ENCODE data around the gene RNF220.

- TF ChIP-seq CTCF (IDR thresholded peaks at IDR 0.05) (no peak), EP300 (IDR thresholded peaks at IDR 0.05) (no peak)
Measured at GRCh38 chr1:44489481-44489880, 84.4 kb downstream of the RNF220 start.
